ENCODE measurements around the gene TLR10. TPM values are rescaled to one million over a fixed set of nuclear protein-coding genes. Genes with fewer than 3 reads are reported as not detected.

The TLR10 gene
- total RNA-seq, 1 experiment from 2014 or later, result not detected

GRCh38 chr4:38818441-38818976 lies 35.7 kb upstream of the TLR10 start:
- peak; percentile 48; the same call in 1 of the 2 replicates for ATAC-seq
- BruUV-seq (replicated peaks), result no TSS peak
- POLR2A ChIA-PET (ENCODE audit: unreplicated experiment), result no interaction called here
- Histone ChIP-seq H3K79me2 (ENCODE audit: low read length) (no peaks in the 10 kb centered on the region), H3F3A (ENCODE audit: low read length, unreplicated experiment) (no peaks in the 10 kb centered on the region), H4K20me1 (ENCODE audit: low read length) (no peaks in the 10 kb centered on the region), H3K9me2 (replicated peaks; ENCODE audit: low read length) (no peaks in the 10 kb centered on the region), H3K36me3 (ENCODE audit: low read depth, low read length) (no peaks in the 10 kb centered on the region), H2AFZ (ENCODE audit: low read length) (no peak overlapping the region), H3K4me3 (ENCODE audit: low read length) (no peak overlapping the region), H3K9ac (ENCODE audit: low read length) (peak overlapping the region; percentile 58), H3K27me3 (ENCODE audit: low read length) (no peaks in the 10 kb centered on the region), H3K4me1 (ENCODE audit: insufficient read depth, low read length) (peaks cover 24% of the 10 kb centered on the region), H3K4me2 (ENCODE audit: low read length) (peak overlapping the region; percentile 40), H3K9me3 (ENCODE audit: low read length) (no peaks in the 10 kb centered on the region), H3K27ac (ENCODE audit: low read length) (peak overlapping the region; percentile 92)
- intact Hi-C loops (cut with micrococcal nuclease), result no loop called here
- DNase-seq, result peak; percentile 77
- CTCF ChIA-PET, result no interaction called here
- TF ChIP-seq EZH2 (IDR thresholded peaks at IDR 0.05; ENCODE audit: low read length, unreplicated experiment), result no peak
- TF ChIP-seq CTCF (conservative IDR thresholded peaks at IDR 0.05; ENCODE audit: low read depth, low read length), result no peak

GRCh38 chr4:38815885-38816782 lies 33.3 kb upstream of the TLR10 start:
- Histone ChIP-seq H3K79me2 (ENCODE audit: low read length) (no peaks in the 10 kb centered on the region), H2AFZ (ENCODE audit: low read length) (no peak overlapping the region), H3K27me3 (ENCODE audit: low read length) (no peaks in the 10 kb centered on the region), H4K20me1 (ENCODE audit: low read length) (no peaks in the 10 kb centered on the region), H3K4me3 (ENCODE audit: low read length) (no peak overlapping the region), H3K27ac (ENCODE audit: low read length) (no peak overlapping the region), H3K9me2 (replicated peaks; ENCODE audit: low read length) (no peaks in the 10 kb centered on the region), H3K36me3 (ENCODE audit: low read depth, low read length) (no peaks in the 10 kb centered on the region), H3K4me1 (ENCODE audit: insufficient read depth, low read length) (peaks cover 24% of the 10 kb centered on the region), H3F3A (ENCODE audit: low read length, unreplicated experiment) (no peaks in the 10 kb centered on the region), H3K9me3 (ENCODE audit: low read length) (no peaks in the 10 kb centered on the region), H3K9ac (ENCODE audit: low read length) (no peak overlapping the region), H3K4me2 (ENCODE audit: low read length) (no peak overlapping the region)
- ChIA-PET CTCF (no interaction called here), POLR2A (ENCODE audit: unreplicated experiment) (no interaction called here)
- BruUV-seq (replicated peaks), result no TSS peak
- no peak for DNase-seq
- TF ChIP-seq EZH2phosphoT487 (IDR thresholded peaks at IDR 0.05; ENCODE audit: borderline replicate concordance, low read length) (no peak), EZH2 (IDR thresholded peaks at IDR 0.05; ENCODE audit: low read length, unreplicated experiment) (no peak), CTCF (conservative IDR thresholded peaks at IDR 0.05; ENCODE audit: low read depth, low read length) (no peak)
- no peak for ATAC-seq
- intact Hi-C loops (cut with micrococcal nuclease), result no loop called here

- intact Hi-C loops (cut with micrococcal nuclease), result no loop called here
- H3K4me1 ChIP-seq (ENCODE audit: insufficient read depth, low read length), result peaks cover 13% of the 10 kb centered on the region
- no peak overlapping the region for H3K9ac ChIP-seq (ENCODE audit: low read length)
- no peaks in the 10 kb centered on the region for H3K36me3 ChIP-seq (ENCODE audit: low read depth, low read length)
- no peaks in the 10 kb centered on the region for H3K79me2 ChIP-seq (ENCODE audit: low read length)
- DNase-seq (no peak), ATAC-seq (no peak)
- H2AFZ ChIP-seq (ENCODE audit: low read length), result no peak overlapping the region
- H3K27me3 ChIP-seq (ENCODE audit: low read length), result no peaks in the 10 kb centered on the region
- H3K4me2 ChIP-seq (ENCODE audit: low read length), result no peak overlapping the region
- TF ChIP-seq CTCF (conservative IDR thresholded peaks at IDR 0.05; ENCODE audit: low read depth, low read length), result no peak
- TF ChIP-seq EZH2phosphoT487 (IDR thresholded peaks at IDR 0.05; ENCODE audit: borderline replicate concordance, low read length), result no peak
- TF ChIP-seq EZH2 (IDR thresholded peaks at IDR 0.05; ENCODE audit: low read length, unreplicated experiment), result no peak
- H3K4me3 ChIP-seq (ENCODE audit: low read length), result no peak overlapping the region
- H3K27ac ChIP-seq (ENCODE audit: low read length), result no peak overlapping the region
- H3F3A ChIP-seq (ENCODE audit: low read length, unreplicated experiment), result no peaks in the 10 kb centered on the region
- BruUV-seq (replicated peaks), result no TSS peak
- ChIA-PET POLR2A (ENCODE audit: unreplicated experiment) (interaction anchor here (0.7 kb wide), 1 partner anchor 542 kb away, joined by 3 read pairs; no protein-coding TSS in a partner anchor), CTCF (no interaction called here)
- H3K9me2 ChIP-seq (replicated peaks; ENCODE audit: low read length), result no peaks in the 10 kb centered on the region
- H3K9me3 ChIP-seq (ENCODE audit: low read length), result no peaks in the 10 kb centered on the region
- H4K20me1 ChIP-seq (ENCODE audit: low read length), result no peaks in the 10 kb centered on the region
Observed at GRCh38 chr4:38814386-38814785, 31.6 kb upstream of the TLR10 start.

All from PC-3 (cell line).